GM21423 (cell line): ENCODE data around the gene KLK2.

Source experiments
- ATAC-seq: cut with Tn5 transposase; IDR thresholded peaks from one replicate; pipeline ENCODE4 v1.9.1; 2021; ENCODE audit warnings: mild to moderate bottlenecking, moderate library complexity; ENCODE audit not compliant: unreplicated experiment

KLK2 gene

DNA sequence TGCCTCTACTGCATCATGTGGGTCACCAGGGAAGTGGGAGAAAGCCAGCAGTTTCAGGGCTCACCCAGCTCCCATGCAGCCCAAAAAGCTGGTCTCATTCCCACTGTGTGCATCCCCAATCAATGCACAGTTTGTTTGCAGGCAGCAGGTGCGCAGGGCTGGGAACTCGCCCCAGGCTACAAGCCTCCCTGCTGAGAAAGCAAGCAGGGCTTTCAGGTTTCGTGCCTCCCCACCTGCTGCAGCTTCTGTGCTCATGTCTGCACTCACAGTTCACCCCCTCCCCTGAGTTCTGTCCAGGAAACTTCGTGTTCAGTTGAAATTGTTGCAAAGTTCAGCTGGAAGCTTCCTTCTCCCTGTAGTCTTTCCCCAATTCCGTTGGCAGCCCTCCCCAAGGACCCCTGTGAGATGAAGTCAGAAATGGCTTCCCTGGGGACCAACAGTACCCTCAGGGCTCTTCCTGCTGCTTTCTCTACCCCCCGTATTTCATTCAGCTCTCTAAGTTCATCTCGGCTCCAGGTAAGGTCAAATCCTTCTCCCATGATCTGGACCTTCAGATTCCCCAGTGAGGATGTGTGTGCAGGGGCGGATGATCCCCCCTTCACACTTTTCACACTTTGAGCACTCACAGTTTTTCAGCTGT, 28.8 kb upstream of the KLK2 start:
- no peak for ATAC-seq

DNA sequence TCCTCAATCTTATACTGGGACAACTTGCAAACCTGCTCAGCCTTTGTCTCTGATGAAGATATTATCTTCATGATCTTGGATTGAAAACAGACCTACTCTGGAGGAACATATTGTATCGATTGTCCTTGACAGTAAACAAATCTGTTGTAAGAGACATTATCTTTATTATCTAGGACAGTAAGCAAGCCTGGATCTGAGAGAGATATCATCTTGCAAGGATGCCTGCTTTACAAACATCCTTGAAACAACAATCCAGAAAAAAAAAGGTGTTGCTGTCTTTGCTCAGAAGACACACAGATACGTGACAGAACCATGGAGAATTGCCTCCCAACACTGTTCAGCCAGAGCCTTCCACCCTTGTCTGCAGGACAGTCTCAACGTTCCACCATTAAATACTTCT, 22.5 kb upstream of the KLK2 start:
- no peak for ATAC-seq

DNA sequence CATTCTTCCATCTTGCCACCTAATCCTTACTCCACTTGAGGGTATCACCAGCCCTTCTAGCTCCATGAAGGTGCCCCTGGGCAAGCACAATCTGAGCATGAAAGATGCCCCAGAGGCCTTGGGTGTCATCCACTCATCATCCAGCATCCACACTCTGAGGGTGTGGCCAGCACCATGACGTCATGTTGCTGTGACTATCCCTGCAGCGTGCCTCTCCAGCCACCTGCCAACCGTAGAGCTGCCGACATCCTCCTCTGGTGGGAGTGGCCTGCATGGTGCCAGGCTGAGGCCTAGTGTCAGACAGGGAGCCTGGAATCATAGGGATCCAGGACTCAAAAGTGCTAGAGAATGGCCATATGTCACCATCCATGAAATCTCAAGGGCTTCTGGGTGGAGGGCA, 21.6 kb upstream of the KLK2 start:
- ATAC-seq = no peak

DNA sequence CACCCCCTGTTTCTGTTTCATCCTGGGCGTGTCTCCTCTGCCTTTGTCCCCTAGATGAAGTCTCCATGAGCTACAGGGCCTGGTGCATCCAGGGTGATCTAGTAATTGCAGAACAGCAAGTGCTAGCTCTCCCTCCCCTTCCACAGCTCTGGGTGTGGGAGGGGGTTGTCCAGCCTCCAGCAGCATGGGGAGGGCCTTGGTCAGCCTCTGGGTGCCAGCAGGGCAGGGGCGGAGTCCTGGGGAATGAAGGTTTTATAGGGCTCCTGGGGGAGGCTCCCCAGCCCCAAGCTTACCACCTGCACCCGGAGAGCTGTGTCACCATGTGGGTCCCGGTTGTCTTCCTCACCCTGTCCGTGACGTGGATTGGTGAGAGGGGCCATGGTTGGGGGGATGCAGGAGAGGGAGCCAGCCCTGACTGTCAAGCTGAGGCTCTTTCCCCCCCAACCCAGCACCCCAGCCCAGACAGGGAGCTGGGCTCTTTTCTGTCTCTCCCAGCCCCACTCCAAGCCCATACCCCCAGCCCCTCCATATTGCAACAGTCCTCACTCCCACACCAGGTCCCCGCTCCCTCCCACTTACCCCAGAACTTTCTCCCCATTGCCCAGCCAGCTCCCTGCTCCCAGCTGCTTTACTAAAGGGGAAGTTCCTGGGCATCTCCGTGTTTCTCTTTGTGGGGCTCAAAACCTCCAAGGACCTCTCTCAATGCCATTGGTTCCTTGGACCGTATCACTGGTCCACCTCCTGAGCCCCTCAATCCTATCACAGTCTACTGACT, 18.4 kb upstream of the KLK2 start, which contains the start of gene KLK3:
KLK3 (plus strand) TSS at position 280 of the 775 bp plus-strand sequence; CDS start at position 321, 41 bp downstream.
- ATAC-seq = no peak

DNA sequence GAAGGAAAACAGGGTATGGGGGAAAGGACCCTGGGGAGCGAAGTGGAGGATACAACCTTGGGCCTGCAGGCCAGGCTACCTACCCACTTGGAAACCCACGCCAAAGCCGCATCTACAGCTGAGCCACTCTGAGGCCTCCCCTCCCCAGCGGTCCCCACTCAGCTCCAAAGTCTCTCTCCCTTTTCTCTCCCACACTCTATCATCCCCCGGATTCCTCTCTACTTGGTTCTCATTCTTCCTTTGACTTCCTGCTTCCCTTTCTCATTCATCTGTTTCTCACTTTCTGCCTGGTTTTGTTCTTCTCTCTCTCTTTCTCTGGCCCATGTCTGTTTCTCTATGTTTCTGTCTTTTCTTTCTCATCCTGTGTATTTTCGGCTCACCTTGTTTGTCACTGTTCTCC, 15.9 kb upstream of the KLK2 start:
- ATAC-seq = no peak

DNA sequence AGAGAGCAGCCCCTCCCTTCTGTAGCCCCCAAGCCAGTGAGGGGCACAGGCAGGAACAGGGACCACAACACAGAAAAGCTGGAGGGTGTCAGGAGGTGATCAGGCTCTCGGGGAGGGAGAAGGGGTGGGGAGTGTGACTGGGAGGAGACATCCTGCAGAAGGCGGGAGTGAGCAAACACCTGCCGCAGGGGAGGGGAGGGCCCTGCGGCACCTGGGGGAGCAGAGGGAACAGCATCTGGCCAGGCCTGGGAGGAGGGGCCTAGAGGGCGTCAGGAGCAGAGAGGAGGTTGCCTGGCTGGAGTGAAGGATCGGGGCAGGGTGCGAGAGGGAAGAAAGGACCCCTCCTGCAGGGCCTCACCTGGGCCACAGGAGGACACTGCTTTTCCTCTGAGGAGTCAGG, 14.4 kb upstream of the KLK2 start:
- ATAC-seq = no peak

DNA sequence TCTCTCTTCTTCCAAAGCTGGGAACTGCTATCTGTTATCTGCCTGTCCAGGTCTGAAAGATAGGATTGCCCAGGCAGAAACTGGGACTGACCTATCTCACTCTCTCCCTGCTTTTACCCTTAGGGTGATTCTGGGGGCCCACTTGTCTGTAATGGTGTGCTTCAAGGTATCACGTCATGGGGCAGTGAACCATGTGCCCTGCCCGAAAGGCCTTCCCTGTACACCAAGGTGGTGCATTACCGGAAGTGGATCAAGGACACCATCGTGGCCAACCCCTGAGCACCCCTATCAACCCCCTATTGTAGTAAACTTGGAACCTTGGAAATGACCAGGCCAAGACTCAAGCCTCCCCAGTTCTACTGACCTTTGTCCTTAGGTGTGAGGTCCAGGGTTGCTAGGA, 13.4 kb upstream of the KLK2 start:
- no peak for ATAC-seq

DNA sequence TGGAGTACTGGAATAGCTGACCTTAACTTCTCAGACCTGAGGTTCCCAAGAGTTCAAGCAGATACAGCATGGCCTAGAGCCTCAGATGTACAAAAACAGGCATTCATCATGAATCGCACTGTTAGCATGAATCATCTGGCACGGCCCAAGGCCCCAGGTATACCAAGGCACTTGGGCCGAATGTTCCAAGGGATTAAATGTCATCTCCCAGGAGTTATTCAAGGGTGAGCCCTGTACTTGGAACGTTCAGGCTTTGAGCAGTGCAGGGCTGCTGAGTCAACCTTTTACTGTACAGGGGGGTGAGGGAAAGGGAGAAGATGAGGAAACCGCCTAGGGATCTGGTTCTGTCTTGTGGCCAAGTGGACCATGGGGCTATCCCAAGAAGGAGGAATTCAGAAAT, 12.2 kb upstream of the KLK2 start:
- no peak for ATAC-seq

DNA sequence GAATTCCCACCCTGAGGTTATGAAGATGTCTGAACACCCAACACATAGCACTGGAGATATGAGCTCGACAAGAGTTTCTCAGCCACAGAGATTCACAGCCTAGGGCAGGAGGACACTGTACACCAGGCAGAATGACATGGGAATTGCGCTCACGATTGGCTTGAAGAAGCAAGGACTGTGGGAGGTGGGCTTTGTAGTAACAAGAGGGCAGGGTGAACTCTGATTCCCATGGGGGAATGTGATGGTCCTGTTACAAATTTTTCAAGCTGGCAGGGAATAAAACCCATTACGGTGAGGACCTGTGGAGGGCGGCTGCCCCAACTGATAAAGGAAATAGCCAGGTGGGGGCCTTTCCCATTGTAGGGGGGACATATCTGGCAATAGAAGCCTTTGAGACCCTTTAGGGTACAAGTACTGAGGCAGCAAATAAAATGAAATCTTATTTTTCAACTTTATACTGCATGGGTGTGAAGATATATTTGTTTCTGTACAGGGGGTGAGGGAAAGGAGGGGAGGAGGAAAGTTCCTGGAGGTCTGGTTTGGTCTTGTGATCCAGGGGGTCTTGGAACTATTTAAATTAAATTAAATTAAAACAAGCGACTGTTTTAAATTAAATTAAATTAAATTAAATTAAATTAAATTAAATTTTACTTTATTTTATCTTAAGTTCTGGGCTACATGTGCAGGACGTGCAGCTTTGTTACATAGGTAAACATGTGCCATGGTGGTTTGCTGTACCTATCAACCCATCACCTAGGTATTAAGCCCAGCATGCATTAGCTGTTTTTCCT, 11.5 kb upstream of the KLK2 start:
- no peak for ATAC-seq

DNA sequence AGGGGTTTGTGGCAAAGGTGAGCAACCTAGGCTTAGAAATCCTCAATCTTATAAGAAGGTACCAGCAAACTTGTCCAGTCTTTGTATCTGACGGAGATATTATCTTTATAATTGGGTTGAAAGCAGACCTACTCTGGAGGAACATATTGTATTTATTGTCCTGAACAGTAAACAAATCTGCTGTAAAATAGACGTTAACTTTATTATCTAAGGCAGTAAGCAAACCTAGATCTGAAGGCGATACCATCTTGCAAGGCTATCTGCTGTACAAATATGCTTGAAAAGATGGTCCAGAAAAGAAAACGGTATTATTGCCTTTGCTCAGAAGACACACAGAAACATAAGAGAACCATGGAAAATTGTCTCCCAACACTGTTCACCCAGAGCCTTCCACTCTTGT, 3.8 kb upstream of the KLK2 start:
- ATAC-seq = no peak

DNA sequence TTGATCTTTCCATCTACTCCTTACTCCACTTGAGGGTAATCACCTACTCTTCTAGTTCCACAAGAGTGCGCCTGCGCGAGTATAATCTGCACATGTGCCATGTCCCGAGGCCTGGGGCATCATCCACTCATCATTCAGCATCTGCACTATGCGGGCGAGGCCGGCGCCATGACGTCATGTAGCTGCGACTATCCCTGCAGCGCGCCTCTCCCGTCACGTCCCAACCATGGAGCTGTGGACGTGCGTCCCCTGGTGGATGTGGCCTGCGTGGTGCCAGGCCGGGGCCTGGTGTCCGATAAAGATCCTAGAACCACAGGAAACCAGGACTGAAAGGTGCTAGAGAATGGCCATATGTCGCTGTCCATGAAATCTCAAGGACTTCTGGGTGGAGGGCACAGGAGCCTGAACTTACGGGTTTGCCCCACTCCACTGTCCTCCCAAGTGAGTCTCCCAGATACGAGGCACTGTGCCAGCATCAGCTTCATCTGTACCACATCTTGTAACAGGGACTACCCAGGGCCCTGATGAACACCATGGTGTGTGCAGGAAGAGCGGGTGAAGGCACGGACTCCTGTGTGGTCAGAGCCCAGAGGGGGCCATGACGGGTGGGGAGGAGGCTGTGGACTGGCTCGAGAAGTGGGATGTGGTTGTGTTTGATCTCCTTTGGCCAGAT, 2.7 kb upstream of the KLK2 start:
- ATAC-seq = no peak

DNA sequence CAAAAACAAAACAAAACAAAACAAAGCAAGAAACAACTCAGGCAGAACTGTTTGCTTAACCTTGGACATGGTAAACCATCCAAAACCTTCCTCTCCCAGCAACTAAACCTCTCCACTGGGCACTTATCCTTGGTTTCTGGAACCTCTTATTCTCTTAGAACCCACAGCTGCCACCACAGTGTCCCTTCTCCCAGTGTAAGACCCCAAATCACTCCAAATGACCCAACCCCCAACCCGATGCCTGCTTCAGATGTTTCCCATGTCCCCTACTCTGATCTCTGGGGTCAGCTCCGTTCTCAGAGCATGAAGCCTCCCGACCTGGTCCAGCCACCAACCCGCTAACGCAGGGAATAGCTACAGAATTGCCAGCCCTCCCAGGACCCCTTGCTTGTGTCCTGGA, 972 bp downstream of the KLK2 start:
- ATAC-seq = no peak

DNA sequence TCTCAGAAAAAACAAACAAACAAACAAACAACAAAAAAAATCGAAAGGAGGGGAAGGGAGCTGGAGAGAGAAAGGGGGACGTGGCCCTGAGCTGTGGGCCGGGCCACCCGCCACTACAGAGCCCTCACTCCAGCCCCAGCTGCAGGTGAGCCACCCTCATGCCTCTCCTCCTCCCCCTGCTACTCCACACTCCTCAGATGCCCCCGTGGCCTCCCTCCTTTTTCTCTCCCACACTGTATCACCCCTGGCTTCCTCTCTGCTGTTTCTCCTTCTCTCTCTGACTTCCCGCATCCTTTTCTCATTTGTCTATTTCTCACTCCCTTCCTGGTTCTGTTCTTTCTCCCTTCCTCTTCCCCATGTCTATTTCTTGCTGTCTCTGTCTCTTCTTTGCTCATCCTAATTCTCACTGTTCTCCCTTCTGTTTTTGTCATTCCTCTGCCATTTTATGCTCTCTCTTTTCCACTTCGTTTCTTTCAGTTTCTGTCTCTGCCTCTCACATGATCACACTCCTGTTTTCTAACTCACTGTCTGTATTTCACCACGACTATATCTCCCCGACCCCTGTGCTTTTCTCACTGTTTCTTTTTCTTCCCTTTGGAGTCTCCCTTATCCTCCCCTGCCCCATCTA, 2.7 kb downstream of the KLK2 start:
- ATAC-seq = no peak

DNA sequence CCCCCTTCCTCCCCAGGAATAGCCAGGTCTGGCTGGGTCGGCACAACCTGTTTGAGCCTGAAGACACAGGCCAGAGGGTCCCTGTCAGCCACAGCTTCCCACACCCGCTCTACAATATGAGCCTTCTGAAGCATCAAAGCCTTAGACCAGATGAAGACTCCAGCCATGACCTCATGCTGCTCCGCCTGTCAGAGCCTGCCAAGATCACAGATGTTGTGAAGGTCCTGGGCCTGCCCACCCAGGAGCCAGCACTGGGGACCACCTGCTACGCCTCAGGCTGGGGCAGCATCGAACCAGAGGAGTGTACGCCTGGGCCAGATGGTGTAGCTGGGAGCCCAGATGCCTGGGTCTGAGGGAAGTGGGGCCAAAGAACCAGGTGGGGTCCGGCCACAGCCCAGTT, 3.2 kb downstream of the KLK2 start:
- no peak for ATAC-seq

DNA sequence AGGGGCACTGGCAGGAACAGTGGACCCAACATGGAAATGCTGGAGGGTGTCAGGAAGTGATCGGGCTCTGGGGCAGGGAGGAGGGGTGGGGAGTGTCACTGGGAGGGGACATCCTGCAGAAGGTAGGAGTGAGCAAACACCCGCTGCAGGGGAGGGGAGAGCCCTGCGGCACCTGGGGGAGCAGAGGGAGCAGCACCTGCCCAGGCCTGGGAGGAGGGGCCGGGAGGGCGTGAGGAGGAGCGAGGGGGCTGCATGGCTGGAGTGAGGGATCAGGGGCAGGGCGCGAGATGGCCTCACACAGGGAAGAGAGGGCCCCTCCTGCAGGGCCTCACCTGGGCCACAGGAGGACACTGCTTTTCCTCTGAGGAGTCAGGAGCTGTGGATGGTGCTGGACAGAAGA, 4.1 kb downstream of the KLK2 start:
- ATAC-seq = no peak

DNA sequence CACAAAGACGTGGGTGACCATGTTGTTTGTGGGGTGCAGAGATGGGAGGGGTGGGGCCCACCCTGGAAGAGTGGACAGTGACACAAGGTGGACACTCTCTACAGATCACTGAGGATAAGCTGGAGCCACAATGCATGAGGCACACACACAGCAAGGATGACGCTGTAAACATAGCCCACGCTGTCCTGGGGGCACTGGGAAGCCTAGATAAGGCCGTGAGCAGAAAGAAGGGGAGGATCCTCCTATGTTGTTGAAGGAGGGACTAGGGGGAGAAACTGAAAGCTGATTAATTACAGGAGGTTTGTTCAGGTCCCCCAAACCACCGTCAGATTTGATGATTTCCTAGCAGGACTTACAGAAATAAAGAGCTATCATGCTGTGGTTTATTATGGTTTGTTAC, 5.6 kb downstream of the KLK2 start:
- ATAC-seq = no peak

DNA sequence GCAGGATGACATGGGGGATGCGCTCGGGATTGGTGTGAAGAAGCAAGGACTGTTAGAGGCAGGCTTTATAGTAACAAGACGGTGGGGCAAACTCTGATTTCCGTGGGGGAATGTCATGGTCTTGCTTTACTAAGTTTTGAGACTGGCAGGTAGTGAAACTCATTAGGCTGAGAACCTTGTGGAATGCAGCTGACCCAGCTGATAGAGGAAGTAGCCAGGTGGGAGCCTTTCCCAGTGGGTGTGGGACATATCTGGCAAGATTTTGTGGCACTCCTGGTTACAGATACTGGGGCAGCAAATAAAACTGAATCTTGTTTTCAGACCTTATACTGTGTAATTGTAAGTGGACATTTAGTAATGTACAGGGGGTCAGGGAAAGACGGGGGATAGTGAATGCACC, 7.0 kb downstream of the KLK2 start:
- no peak for ATAC-seq

DNA sequence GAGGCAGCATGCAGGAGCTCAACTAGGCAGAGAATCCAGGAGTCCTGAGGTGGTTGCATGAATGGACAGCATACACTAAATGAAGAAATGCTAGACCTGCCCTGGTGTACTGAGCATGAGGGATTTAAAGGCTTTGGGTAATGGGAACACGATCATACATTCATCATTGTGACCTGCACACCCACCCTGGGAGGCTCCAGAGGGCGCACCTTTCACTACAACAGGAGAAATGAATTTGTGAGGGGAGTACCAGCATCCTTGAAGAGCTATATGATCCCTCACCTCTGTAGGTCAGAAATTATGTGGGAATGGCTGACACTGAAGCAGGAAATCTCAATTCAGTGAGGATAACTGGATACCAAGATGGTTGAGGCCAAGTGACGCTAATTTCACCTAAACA, 8.9 kb downstream of the KLK2 start:
- no peak for ATAC-seq

DNA sequence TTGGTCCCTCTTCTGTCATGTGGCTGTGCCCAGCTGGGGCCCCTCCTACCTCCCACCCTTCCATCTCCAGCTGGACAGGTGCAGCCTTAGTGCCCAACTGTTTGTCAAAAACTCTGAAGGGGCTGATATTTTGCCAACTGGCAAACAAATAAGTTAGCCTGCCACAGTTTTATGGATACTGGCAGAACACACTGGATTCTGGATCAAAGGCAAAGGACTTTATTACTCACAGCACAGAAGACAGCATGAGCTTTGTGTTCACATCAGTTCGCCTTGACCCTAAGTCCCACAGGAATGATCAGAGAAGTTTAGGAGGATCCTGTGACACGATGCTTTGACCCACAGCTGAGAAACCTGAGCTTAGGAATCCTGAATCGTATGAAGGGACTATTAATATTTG, 16.4 kb downstream of the KLK2 start:
- no peak for ATAC-seq

DNA sequence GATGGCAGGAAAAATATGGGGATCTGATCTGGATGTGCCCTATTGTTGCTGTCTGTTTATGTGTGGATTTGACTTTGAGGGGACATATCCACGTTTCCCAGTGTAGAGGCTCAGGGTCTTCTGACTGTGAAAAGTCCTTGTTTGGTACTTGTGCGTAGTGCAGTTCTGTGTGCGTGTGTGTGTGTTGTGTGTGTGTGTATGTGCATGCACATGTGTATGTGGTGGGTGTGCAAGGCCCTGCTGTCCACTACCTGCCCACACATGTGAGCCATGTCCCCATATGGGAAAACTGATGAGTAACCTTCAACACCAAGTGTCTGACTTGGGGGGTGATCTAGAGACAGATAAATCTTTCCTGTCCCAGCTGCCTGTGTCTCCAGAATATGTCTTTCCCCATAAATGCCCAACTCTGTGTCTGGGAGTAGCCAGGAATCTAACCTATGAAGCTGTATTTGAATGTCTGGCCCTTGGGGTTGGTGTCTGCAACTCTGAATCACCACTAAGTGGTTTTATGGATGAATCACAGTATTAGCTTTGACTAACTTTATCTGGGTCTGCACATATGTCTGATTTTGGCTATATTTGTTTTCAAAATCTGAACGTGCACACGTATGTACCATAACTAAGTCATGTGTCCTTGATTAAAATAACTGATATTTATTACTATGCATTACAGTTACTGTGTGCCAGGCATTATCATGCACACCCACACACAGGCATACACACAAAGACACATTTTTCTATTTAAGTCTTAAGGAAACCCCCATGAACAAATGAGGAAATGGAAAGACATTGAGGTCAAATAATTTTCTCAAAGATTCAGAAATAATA, 17.4 kb downstream of the KLK2 start:
- ATAC-seq = no peak
